Lower leg skin (tissue), 3 donors: Measurements from ENCODE around the gene PLEKHG4B.
"Not testable (repeated sequence)": the region's sequence is repeated elsewhere in the genome, so short reads cannot be mapped to it uniquely, and the experiment has no call there.

Source experiments
- POLR2A ChIP-seq, 2 donors: fragments of 450-650 bp; IDR thresholded peaks; one replicate each; pipeline ENCODE4 v1.6.1; 2016 to 2017; ENCODE audit warnings: antibody characterized with exemption in 2 of 2, mild to moderate bottlenecking in 1 of 2, moderate library complexity in 1 of 2
- TF ChIP-seq, protein P1 (sequence below), 3 donors: fragments of 450-650 bp; IDR thresholded peaks; one replicate each; pipeline ENCODE4 v1.5.1; 2016; ENCODE audit warnings: antibody characterized with exemption in 3 of 3, mild to moderate bottlenecking in 3 of 3, moderate library complexity in 2 of 3

GRCh38 chr5:216076-216475 lies 124.1 kb downstream of the PLEKHG4B start:
- TF ChIP-seq, protein P1, sequence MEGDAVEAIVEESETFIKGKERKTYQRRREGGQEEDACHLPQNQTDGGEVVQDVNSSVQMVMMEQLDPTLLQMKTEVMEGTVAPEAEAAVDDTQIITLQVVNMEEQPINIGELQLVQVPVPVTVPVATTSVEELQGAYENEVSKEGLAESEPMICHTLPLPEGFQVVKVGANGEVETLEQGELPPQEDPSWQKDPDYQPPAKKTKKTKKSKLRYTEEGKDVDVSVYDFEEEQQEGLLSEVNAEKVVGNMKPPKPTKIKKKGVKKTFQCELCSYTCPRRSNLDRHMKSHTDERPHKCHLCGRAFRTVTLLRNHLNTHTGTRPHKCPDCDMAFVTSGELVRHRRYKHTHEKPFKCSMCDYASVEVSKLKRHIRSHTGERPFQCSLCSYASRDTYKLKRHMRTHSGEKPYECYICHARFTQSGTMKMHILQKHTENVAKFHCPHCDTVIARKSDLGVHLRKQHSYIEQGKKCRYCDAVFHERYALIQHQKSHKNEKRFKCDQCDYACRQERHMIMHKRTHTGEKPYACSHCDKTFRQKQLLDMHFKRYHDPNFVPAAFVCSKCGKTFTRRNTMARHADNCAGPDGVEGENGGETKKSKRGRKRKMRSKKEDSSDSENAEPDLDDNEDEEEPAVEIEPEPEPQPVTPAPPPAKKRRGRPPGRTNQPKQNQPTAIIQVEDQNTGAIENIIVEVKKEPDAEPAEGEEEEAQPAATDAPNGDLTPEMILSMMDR (IDR thresholded peaks at IDR 0.05) = not testable (repeated sequence)
- TF ChIP-seq POLR2A (IDR thresholded peaks at IDR 0.05) = not testable (repeated sequence)
